Nephron (organoid): ENCODE data around the gene DUSP6.

ENCODE experiments used
- H3K27ac Mint-ChIP-seq, 3 experiments: 2 replicates each; pipeline ENCODE4 v1.8.0; 2020; ENCODE audit warnings: mixed read lengths in 3 of 3, mild to moderate bottlenecking in 2 of 3, moderate library complexity in 1 of 3
- H3K27me3 Mint-ChIP-seq: 2 replicates; pipeline ENCODE4 v1.8.0; 2021; ENCODE audit warnings: low read depth, mild to moderate bottlenecking, moderate library complexity, mixed read lengths
- H3K36me3 Mint-ChIP-seq: 2 replicates; pipeline ENCODE4 v1.8.0; 2020; ENCODE audit warnings: low read depth, mixed read lengths
- H3K4me1 Mint-ChIP-seq: 2 replicates; pipeline ENCODE4 v1.8.0; 2020; ENCODE audit warnings: mixed read lengths
- H3K4me3 Mint-ChIP-seq, 3 experiments: 2 replicates each; pipeline ENCODE4 v1.8.0; 2020; ENCODE audit warnings: mild to moderate bottlenecking in 3 of 3, mixed read lengths in 3 of 3, moderate library complexity in 2 of 3
- H3K9me3 Mint-ChIP-seq: 2 replicates; pipeline ENCODE4 v1.8.0; 2020; ENCODE audit warnings: mixed read lengths
- CTCF ChIP-seq, 3 experiments: fragments of 200-600 bp; sonication (generic); IDR thresholded peaks; one replicate each; pipeline ENCODE4 v1.5.0; 2021; ENCODE audit warnings: antibody characterized with exemption in 3 of 3; ENCODE audit not compliant: unreplicated experiment in 3 of 3

DUSP6 gene

DNA sequence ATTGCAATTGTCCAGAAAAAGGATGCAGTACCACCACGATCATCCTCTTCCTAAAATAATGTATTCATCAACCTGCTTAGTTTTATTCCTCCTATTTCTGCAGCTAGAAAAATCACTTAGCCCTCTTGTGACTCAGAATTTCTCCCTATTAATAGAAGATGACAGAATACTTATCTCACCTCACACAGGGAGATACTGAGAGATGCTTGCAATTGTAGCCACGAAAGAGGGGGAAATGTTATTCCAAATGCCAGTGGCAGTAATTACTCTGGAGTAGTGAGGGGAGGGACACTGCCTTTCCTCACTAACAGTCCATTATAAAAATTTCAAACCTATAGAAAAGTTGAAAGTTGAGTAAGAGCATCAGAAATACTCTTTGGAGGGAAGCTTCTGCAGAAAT, 11.8 kb upstream of the DUSP6 start:
- Mint-ChIP-seq H3K9me3 (no peaks in the 10 kb centered on the region), H3K27ac (no peak overlapping the region), H3K36me3 (peaks cover 19% of the 10 kb centered on the region), H3K4me1 (no peaks in the 10 kb centered on the region), H3K4me3 (no peak overlapping the region), H3K27me3 (peaks cover 5% of the 10 kb centered on the region)
- TF ChIP-seq CTCF (IDR thresholded peaks at IDR 0.05; ENCODE audit: unreplicated experiment in 3 of 3) = no peak

DNA sequence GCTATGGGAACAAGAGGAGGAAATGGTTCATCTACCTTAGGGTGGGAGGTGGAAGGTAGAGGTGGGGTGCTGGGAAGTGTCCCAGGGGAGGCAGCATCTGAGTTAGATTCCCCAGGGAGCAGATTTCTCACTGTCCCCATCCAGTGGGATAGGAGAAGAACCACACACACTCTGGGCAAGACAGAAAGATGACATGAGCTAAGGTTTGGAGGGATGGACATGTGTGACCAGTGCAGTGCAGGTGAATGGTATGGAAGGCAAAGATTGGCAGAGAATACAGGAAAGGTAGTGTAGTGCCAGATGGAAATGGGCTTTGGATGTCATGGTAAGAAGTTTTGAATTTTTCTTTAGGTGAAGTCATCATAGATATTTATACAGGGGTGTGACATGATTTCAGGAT, 11.3 kb upstream of the DUSP6 start:
- Mint-ChIP-seq H3K9me3 (no peaks in the 10 kb centered on the region), H3K4me3 (no peak overlapping the region), H3K4me1 (no peaks in the 10 kb centered on the region), H3K27ac (no peak overlapping the region), H3K36me3 (peaks cover 18% of the 10 kb centered on the region), H3K27me3 (peaks cover 5% of the 10 kb centered on the region)
- TF ChIP-seq CTCF (IDR thresholded peaks at IDR 0.05; ENCODE audit: unreplicated experiment in 3 of 3) = no peak

DNA sequence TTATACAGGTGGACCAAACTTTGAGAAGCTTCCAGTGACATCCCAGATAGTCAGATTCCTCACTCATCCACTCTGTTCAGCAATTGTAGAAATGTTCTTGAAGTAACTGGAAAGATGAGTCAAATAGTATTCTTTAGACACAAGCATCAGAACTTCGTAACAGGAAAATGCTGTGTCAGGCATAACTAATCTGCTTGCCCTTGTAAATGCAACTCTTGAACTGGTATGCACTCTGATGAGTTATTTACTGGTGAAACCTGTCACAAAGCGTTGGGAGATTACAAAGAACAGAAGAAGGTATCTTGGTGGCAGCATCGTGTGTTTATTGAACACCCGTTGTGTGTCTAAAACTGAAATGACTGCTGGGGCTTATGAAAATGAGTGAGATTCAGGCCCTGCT, 10.8 kb upstream of the DUSP6 start:
- peaks cover 14% of the 10 kb centered on the region for H3K36me3 Mint-ChIP-seq
- no peak for TF ChIP-seq CTCF (IDR thresholded peaks at IDR 0.05; ENCODE audit: unreplicated experiment in 3 of 3)
- H3K27me3 Mint-ChIP-seq = peaks cover 5% of the 10 kb centered on the region
- H3K4me1 Mint-ChIP-seq = no peaks in the 10 kb centered on the region
- H3K27ac Mint-ChIP-seq = no peak overlapping the region
- no peak overlapping the region for H3K4me3 Mint-ChIP-seq
- no peaks in the 10 kb centered on the region for H3K9me3 Mint-ChIP-seq

- Mint-ChIP-seq H3K27me3 (peaks cover 20% of the 10 kb centered on the region), H3K36me3 (peaks cover 14% of the 10 kb centered on the region), H3K4me1 (peaks cover 17% of the 10 kb centered on the region), H3K9me3 (no peaks in the 10 kb centered on the region), H3K27ac (peak overlapping the region in 1 of 3 experiments; percentile 73), H3K4me3 (no peak overlapping the region)
- no peak for TF ChIP-seq CTCF (IDR thresholded peaks at IDR 0.05; ENCODE audit: unreplicated experiment in 3 of 3)
These were observed 7.3 kb upstream of the DUSP6 start for GRCh38 chr12:89359615-89360014.

DNA sequence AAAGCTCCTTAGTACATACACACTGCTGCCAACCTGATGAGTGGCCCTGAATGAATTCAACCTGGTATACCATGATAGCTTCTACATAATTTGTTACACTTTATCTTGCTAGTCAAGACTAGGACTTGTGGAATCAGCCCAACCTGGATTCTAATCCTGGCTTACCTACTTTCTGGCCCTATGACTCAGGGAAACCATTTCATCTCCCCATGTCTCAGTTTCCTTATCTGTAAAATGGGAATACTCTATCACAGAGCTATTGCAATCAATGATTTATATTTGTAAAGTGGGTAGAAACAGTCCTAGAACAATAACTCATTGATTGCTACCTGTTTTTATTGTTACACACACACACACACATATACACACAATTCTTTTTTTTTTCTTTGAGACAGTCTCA, 6.5 kb upstream of the DUSP6 start:
- H3K4me3 Mint-ChIP-seq = no peak overlapping the region
- no peak for TF ChIP-seq CTCF (IDR thresholded peaks at IDR 0.05; ENCODE audit: unreplicated experiment in 3 of 3)
- H3K9me3 Mint-ChIP-seq = no peaks in the 10 kb centered on the region
- peak overlapping the region in 1 of 3 experiments; percentile 73 for H3K27ac Mint-ChIP-seq
- peaks cover 14% of the 10 kb centered on the region for H3K36me3 Mint-ChIP-seq
- H3K27me3 Mint-ChIP-seq = peaks cover 24% of the 10 kb centered on the region
- H3K4me1 Mint-ChIP-seq = peaks cover 17% of the 10 kb centered on the region

DNA sequence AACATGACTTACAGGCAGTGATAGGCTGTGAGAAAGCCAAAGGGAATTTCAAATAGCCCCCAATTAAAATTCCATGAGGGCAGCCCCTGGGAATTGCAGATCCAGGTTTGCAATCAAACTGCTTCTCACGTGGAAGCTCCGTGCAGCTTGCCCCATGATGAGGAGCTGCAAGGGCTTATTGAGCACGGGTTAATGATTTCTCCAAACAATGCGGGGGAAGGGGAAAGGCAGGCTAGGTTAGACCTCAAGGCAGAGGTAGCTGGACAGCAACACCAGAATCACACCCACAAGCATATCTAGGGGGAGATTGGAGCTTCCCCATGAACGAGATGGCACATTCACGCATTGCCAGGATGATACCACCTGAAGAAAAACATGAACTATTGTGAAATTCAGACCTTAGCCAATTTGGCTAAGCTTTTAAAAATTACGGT, 5.0 kb upstream of the DUSP6 start:
- no peak for TF ChIP-seq CTCF (IDR thresholded peaks at IDR 0.05; ENCODE audit: unreplicated experiment in 3 of 3)
- peak overlapping the region; percentile 6 to 29 (median 13) for H3K4me3 Mint-ChIP-seq
- H3K9me3 Mint-ChIP-seq = no peaks in the 10 kb centered on the region
- H3K27ac Mint-ChIP-seq = peak overlapping the region; percentile 45 to 97 (median 65)
- H3K4me1 Mint-ChIP-seq = peaks cover 21% of the 10 kb centered on the region
- peaks cover 12% of the 10 kb centered on the region for H3K36me3 Mint-ChIP-seq
- H3K27me3 Mint-ChIP-seq = peaks cover 32% of the 10 kb centered on the region
